Measurements from ENCODE around the gene RTN4RL2. TPM values are rescaled to one million over a fixed set of nuclear protein-coding genes. Genes with fewer than 3 reads are reported as not detected.

RTN4RL2 gene
- total and polyA plus RNA-seq, 5 donors from 2014 or later: 0.11 TPM; not detected in 4

GRCh38 chr11:57521116-57521515, 60.8 kb downstream of the RTN4RL2 start:
- no peaks in the 10 kb centered on the region for H3K36me3 ChIP-seq (ENCODE audit: control insufficient read depth, insufficient read depth, low read length)
- no peaks in the 10 kb centered on the region for H3K27me3 Mint-ChIP-seq

GRCh38 chr11:57523419-57523818, 63.1 kb downstream of the RTN4RL2 start:
- Mint-ChIP-seq H3K4me1 (peaks cover 5 to 8% (median 6%) of the 10 kb centered on the region in 4 donors), H3K9me3 (no peaks in the 10 kb centered on the region), H3K27ac (peak overlapping the region in 1 of 3 donors; percentile 12), H3K4me3 (peak overlapping the region in 1 of 4 donors; percentile 46), H3K36me3 (peaks cover 5% of the 10 kb centered on the region), H3K27me3 (no peaks in the 10 kb centered on the region)
- Histone ChIP-seq H3K36me3 (ENCODE audit: control insufficient read depth, insufficient read depth, low read length) (no peaks in the 10 kb centered on the region), H3K9me3 (ENCODE audit: control insufficient read depth in 2 of 2, low read length in 2 of 2) (no peaks in the 10 kb centered on the region), H3K4me1 (ENCODE audit: control insufficient read depth, insufficient read depth, low read length, poor library complexity, severe bottlenecking) (no peaks in the 10 kb centered on the region), H3K27ac (ENCODE audit: insufficient read depth, low read length, poor library complexity, severe bottlenecking) (no peak overlapping the region), H3K4me3 (ENCODE audit: low read depth, low read length) (no peak overlapping the region), H3K27me3 (ENCODE audit: control insufficient read depth, insufficient read depth, low read length) (no peaks in the 10 kb centered on the region)
- ATAC-seq (ENCODE audit: low read depth in 2 of 2) (no peak), DNase-seq (no peak)

More at GRCh38 chr11:57521116-57521515, 60.8 kb downstream of the RTN4RL2 start:
- H3K4me1 Mint-ChIP-seq: peaks cover 0 to 5% (median 2%) of the 10 kb centered on the region in 4 donors
- peak overlapping the region in 1 of 3 donors; percentile 52 for H3K27ac Mint-ChIP-seq
- H3K9me3 Mint-ChIP-seq: peaks cover 0 to 2% (median 0%) of the 10 kb centered on the region in 7 donors
- peak overlapping the region in 1 of 4 donors; percentile 57 for H3K4me3 Mint-ChIP-seq
- H3K4me1 ChIP-seq (ENCODE audit: control insufficient read depth, insufficient read depth, low read length, poor library complexity, severe bottlenecking): peaks cover 2% of the 10 kb centered on the region
- H3K27me3 ChIP-seq (ENCODE audit: control insufficient read depth, insufficient read depth, low read length): no peaks in the 10 kb centered on the region
- peaks cover 5% of the 10 kb centered on the region for H3K36me3 Mint-ChIP-seq
- ATAC-seq (ENCODE audit: low read depth in 2 of 2): no peak
- no peak overlapping the region for H3K27ac ChIP-seq (ENCODE audit: insufficient read depth, low read length, poor library complexity, severe bottlenecking)
- no peak for DNase-seq
- no peaks in the 10 kb centered on the region for H3K9me3 ChIP-seq (ENCODE audit: control insufficient read depth in 2 of 2, low read length in 2 of 2)
- H3K4me3 ChIP-seq (ENCODE audit: low read depth, low read length): no peak overlapping the region

Other genes starting within 250 kb of the RTN4RL2 start
- gene APLNR, start 223.3 kb upstream of the RTN4RL2 start, total RNA-seq: not detected
- gene APLNR, start 223.3 kb upstream of the RTN4RL2 start, polyA plus RNA-seq: not detected
- gene TNKS1BP1, start 135.6 kb upstream of the RTN4RL2 start, total RNA-seq: 16.3 TPM
- gene TNKS1BP1, start 135.6 kb upstream of the RTN4RL2 start, polyA plus RNA-seq: 1 to 10 TPM; 1.5 to 4.5 (median 2.0) TPM
- gene SSRP1, start 124.6 kb upstream of the RTN4RL2 start, total RNA-seq: 54.6 TPM
- 10 to 100 TPM; 20.5 to 29.5 (median 27.2) TPM for gene SSRP1, start 124.6 kb upstream of the RTN4RL2 start, polyA plus RNA-seq
- gene P2RX3, start 122.2 kb upstream of the RTN4RL2 start, total RNA-seq: not detected
- gene P2RX3, start 122.2 kb upstream of the RTN4RL2 start, polyA plus RNA-seq: not detected
- gene PRG3, start 79.4 kb upstream of the RTN4RL2 start, total RNA-seq: not detected
- gene PRG3, start 79.4 kb upstream of the RTN4RL2 start, polyA plus RNA-seq: not detected
- gene PRG2, start 69.9 kb upstream of the RTN4RL2 start, total RNA-seq: not detected
- gene PRG2, start 69.9 kb upstream of the RTN4RL2 start, polyA plus RNA-seq: under 1 TPM in 1 of 4 donors, not detected in 3; 0.13 TPM
- 19.1 TPM for gene SLC43A3, start 33.4 kb upstream of the RTN4RL2 start, total RNA-seq
- gene SLC43A3, start 33.4 kb upstream of the RTN4RL2 start, polyA plus RNA-seq: 10 to 100 TPM; 21.6 to 36.9 (median 27.3) TPM
- gene SLC43A1, start 55.2 kb downstream of the RTN4RL2 start, total RNA-seq: 12.8 TPM
- gene SLC43A1, start 55.2 kb downstream of the RTN4RL2 start, polyA plus RNA-seq: 10 to 100 TPM; 22.9 to 29.9 (median 26.2) TPM
- gene TIMM10, start 70.2 kb downstream of the RTN4RL2 start, total RNA-seq: 21.2 TPM
- 10 to 100 TPM; 52.1 to 84.7 (median 65.7) TPM for gene TIMM10, start 70.2 kb downstream of the RTN4RL2 start, polyA plus RNA-seq
- not detected for gene SMTNL1, start 77.1 kb downstream of the RTN4RL2 start, total RNA-seq
- gene SMTNL1, start 77.1 kb downstream of the RTN4RL2 start, polyA plus RNA-seq: under 1 TPM in 2 of 4 donors, not detected in 2; 0.21 to 0.36 TPM
- gene UBE2L6, start 107.1 kb downstream of the RTN4RL2 start, total RNA-seq: 103 TPM
- gene UBE2L6, start 107.1 kb downstream of the RTN4RL2 start, polyA plus RNA-seq: 100 to 1,000 TPM; 277 to 406 (median 320) TPM
- 1.1 TPM for gene SERPING1, start 137.2 kb downstream of the RTN4RL2 start, total RNA-seq
- gene SERPING1, start 137.2 kb downstream of the RTN4RL2 start, polyA plus RNA-seq: not detected
- gene YPEL4, start 189.4 kb downstream of the RTN4RL2 start, total RNA-seq: 0.99 TPM
- under 1 TPM in 2 of 4 donors, not detected in 2; 0.13 to 0.41 TPM for gene YPEL4, start 189.4 kb downstream of the RTN4RL2 start, polyA plus RNA-seq
- gene CLP1, start 197.2 kb downstream of the RTN4RL2 start, total RNA-seq: 18.2 TPM
- 10 to 100 TPM; 12.6 to 16.9 (median 13.6) TPM for gene CLP1, start 197.2 kb downstream of the RTN4RL2 start, polyA plus RNA-seq
- 49.8 TPM for gene ZDHHC5, start 207.6 kb downstream of the RTN4RL2 start, total RNA-seq
- 10 to 100 TPM; 32.1 to 38.0 (median 33.9) TPM for gene ZDHHC5, start 207.6 kb downstream of the RTN4RL2 start, polyA plus RNA-seq